ENCODE results near the gene AKNA. TPM values are rescaled to one million over a fixed set of nuclear protein-coding genes. Genes with fewer than 3 reads are reported as not detected.

AKNA gene
- total and polyA plus RNA-seq, 2 of the 8 experiments (the other 6 are each of a cell fraction or from before 2014, with no cell fraction given) = 21.0 to 27.4 TPM

DNA sequence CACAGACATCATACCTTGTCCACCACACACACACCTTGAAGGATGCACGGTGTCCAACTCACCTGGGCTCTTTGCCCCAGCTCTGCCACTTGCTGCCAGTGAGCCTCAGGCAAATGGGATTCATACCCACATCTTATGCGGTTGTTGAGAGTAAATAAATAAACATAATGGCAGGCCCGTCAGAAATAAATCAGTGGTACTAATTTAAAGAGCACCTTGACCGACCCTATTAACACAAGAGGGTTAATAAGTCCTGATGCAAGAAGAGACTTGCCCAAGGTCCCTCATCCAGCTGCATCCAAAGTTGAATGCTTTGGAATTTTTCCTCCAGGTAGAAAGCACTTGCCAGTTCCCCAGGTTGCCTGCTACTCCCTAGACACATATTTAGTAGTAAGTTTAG is 11.6 kb upstream of the AKNA start:
- no peak overlapping the region for H4K91ac ChIP-seq (replicated peaks; ENCODE audit: insufficient read length, low read length)
- H4K20me1 ChIP-seq (replicated peaks in 1 of 2; ENCODE audit: control insufficient read depth in 1 of 2, insufficient read depth in 2 of 2, low read length in 2 of 2) = peaks cover 0 to 1% of the 10 kb centered on the region in 2 experiments
- no peak overlapping the region for H3K14ac ChIP-seq (ENCODE audit: insufficient read length)
- H3K56ac ChIP-seq (replicated peaks; ENCODE audit: insufficient read length, low read depth, low read length) = no peak overlapping the region
- no peak overlapping the region for H3K18ac ChIP-seq (ENCODE audit: extremely low read depth, low read length)
- peaks cover 6 to 17% (median 11%) of the 10 kb centered on the region in 4 experiments; a peak in 6 of 7 replicates for H3K4me1 ChIP-seq (replicated peaks in 1 of 4; ENCODE audit: control insufficient read depth in 3 of 4, insufficient read depth in 4 of 4, low read length in 3 of 4)
- H3K79me2 ChIP-seq (ENCODE audit: control insufficient read depth in 1 of 2, insufficient read depth in 2 of 2, low read length in 2 of 2) = 0 out of 4 replicates have a peak, but pooled peaks cover 0 to 3% of the 10 kb centered on the region in 2 experiments
- H3K9me3 ChIP-seq (ENCODE audit: insufficient read depth in 2 of 2, low read depth in 1 of 2, low read length in 1 of 2) = no peaks in the 10 kb centered on the region
- H3K27me3 ChIP-seq (replicated peaks in 1 of 4; ENCODE audit: control insufficient read depth in 3 of 4, extremely low read depth in 1 of 4, insufficient read depth in 3 of 4, low read length in 3 of 4) = no peaks in the 10 kb centered on the region
- H2BK20ac ChIP-seq (ENCODE audit: low read length) = 0 out of 2 replicates have a peak overlapping the region, but pooled peaks have one; percentile 80
- no peak overlapping the region for H3K4ac ChIP-seq (replicated peaks; ENCODE audit: insufficient read length, low read depth, low read length)
- H4K8ac ChIP-seq (ENCODE audit: extremely low read depth, insufficient read depth, low read length) = no peak overlapping the region
- H2BK120ac ChIP-seq (replicated peaks; ENCODE audit: low read depth, low read length) = no peak overlapping the region
- no peak for DNase-seq (ENCODE audit: low read depth in 1 of 2, low spot score in 2 of 2)
- H2BK5ac ChIP-seq (ENCODE audit: low read depth, low read length) = no peak overlapping the region
- H3K23ac ChIP-seq (ENCODE audit: insufficient read length) = no peak overlapping the region
- ChIA-PET POLR2A (ENCODE audit: partially characterized antibody) (interaction anchor here (0.6 to 1.6 kb wide), 9 partner anchors 10 to 500 kb away, joined by 3 to 4 read pairs (median 3); partner anchors contain the start of gene ATP6V1G1), CTCF (ENCODE audit: partially characterized antibody) (interaction anchor here (0.7 to 11.0 kb wide), 6 partner anchors 14 to 275 kb away, joined by 3 to 271 read pairs (median 4); no protein-coding TSS in a partner anchor)
- no peak overlapping the region for H3K27ac ChIP-seq (ENCODE audit: low read depth, low read length)
- no peak overlapping the region for H3K4me2 ChIP-seq (ENCODE audit: insufficient read depth in 1 of 2, low read depth in 2 of 2, low read length in 2 of 2)
- no peak for FAIRE-seq
- peak overlapping the region; percentile 60; the same call in 1 of the 2 replicates for H2BK12ac ChIP-seq (ENCODE audit: low read depth, low read length)
- H4K5ac ChIP-seq (ENCODE audit: insufficient read length, low read depth, low read length) = no peak overlapping the region
- 0 out of 2 replicates have a peak overlapping the region, but pooled peaks have one; percentile 16 for H2AK5ac ChIP-seq (ENCODE audit: low read depth, low read length)
- no peak overlapping the region for H3K4me3 ChIP-seq (ENCODE audit: extremely low read depth in 1 of 4, insufficient read depth in 2 of 4, low read depth in 3 of 4, low read length in 4 of 4)
- no peak overlapping the region for H2BK15ac ChIP-seq (ENCODE audit: low read length)
- 90% methylated on average over 4 of the region's 4 CpGs; no CpG with 5 or more reads in 1 of the 2 experiments for WGBS, 2 experiments (ENCODE audit: extremely low coverage in 1 of 2, insufficient coverage in 1 of 2, insufficient read length in 1 of 2, insufficient replicate concordance in 2 of 2, low coverage in 1 of 2, low lambda C conversion rate in 2 of 2, missing lambda C conversion rate in 1 of 2)
- peaks cover 0 to 9% (median 0%) of the 10 kb centered on the region in 4 experiments; a peak in 2 of 8 replicates for H3K36me3 ChIP-seq (ENCODE audit: control insufficient read depth in 2 of 4, insufficient read depth in 4 of 4, low read length in 3 of 4)
- H3K9ac ChIP-seq (replicated peaks in 1 of 4; ENCODE audit: extremely low read depth in 1 of 4, low read depth in 3 of 4, low read length in 3 of 4) = no peak overlapping the region
- no peak overlapping the region for H2AFZ ChIP-seq (ENCODE audit: low read length)
- H3K23me2 ChIP-seq (ENCODE audit: low read depth, low read length) = peaks cover 6% of the 10 kb centered on the region; the same call in 1 of the 2 replicates
- no peaks in the 10 kb centered on the region for H3K79me1 ChIP-seq (ENCODE audit: low read depth, low read length)
- TF ChIP-seq ASH2L (IDR thresholded peaks at IDR 0.05; ENCODE audit: low read length) (no peak), TAF7 (optimal IDR thresholded peaks at IDR 0.05; ENCODE audit: borderline replicate concordance, low read depth, low read length) (no peak), SUZ12 (IDR thresholded peaks at IDR 0.05; ENCODE audit: low read length) (no peak), RNF2 (IDR thresholded peaks at IDR 0.05; ENCODE audit: borderline replicate concordance, low read depth, low read length, missing control alignments, poor library complexity, severe bottlenecking) (no peak), JUND (IDR thresholded peaks at IDR 0.05; ENCODE audit: low read length) (no peak), CTBP2 (IDR thresholded peaks at IDR 0.05; ENCODE audit: borderline replicate concordance, insufficient read depth, insufficient read length, low read length) (no peak), BACH1 (IDR thresholded peaks at IDR 0.05; ENCODE audit: low read length) (no peak), SIRT6 (IDR thresholded peaks at IDR 0.05; ENCODE audit: low read length) (no peak), BRCA1 (IDR thresholded peaks at IDR 0.05; ENCODE audit: low read depth, low read length) (no peak), EGR1 (IDR thresholded peaks at IDR 0.05; ENCODE audit: borderline replicate concordance, low read depth, low read length) (no peak), CHD1 (IDR thresholded peaks at IDR 0.05; ENCODE audit: low read depth, low read length) (no peak), NRF1 (IDR thresholded peaks at IDR 0.05; ENCODE audit: low read depth, low read length) (no peak), USF2 (IDR thresholded peaks at IDR 0.05; ENCODE audit: low read length) (no peak)
